ENCODE data around the gene DUSP19. TPM values are rescaled to one million over a fixed set of nuclear protein-coding genes. Genes with fewer than 3 reads are reported as not detected.

Gene DUSP19
- total RNA-seq, 1 experiment from 2014 or later, result 1.9 TPM

GRCh38 chr2:183063083-183063482 is 15.5 kb upstream of the DUSP19 start:
- no peak for DNase-seq (ENCODE audit: low read depth)

- no peak for DNase-seq (ENCODE audit: low read depth)
These were observed 10.0 kb upstream of the DUSP19 start for GRCh38 chr2:183068561-183068960.

GRCh38 chr2:183069174-183069573 is 9.4 kb upstream of the DUSP19 start:
- no peak for DNase-seq (ENCODE audit: low read depth)

- DNase-seq (ENCODE audit: low read depth), result peak; percentile 43
These were observed 7.4 kb upstream of the DUSP19 start for GRCh38 chr2:183070942-183071844.

- no peak for DNase-seq (ENCODE audit: low read depth)
These were observed 6.4 kb upstream of the DUSP19 start for GRCh38 chr2:183072177-183072576.

- no peak for DNase-seq (ENCODE audit: low read depth)
These were observed 434 bp upstream of the DUSP19 start for GRCh38 chr2:183078163-183078463.

GRCh38 chr2:183079139-183079775 is 710 bp downstream of the DUSP19 start:
- DNase-seq (ENCODE audit: low read depth), result no peak

- DNase-seq (ENCODE audit: low read depth), result no peak
These were observed 3.4 kb downstream of the DUSP19 start for GRCh38 chr2:183081911-183082310.

GRCh38 chr2:183088061-183088460 is 9.5 kb downstream of the DUSP19 start:
- DNase-seq (ENCODE audit: low read depth), result no peak

- DNase-seq (ENCODE audit: low read depth), result no peak
These were observed 10.8 kb downstream of the DUSP19 start for GRCh38 chr2:183089192-183089851.

GRCh38 chr2:183091318-183091953 is 12.9 kb downstream of the DUSP19 start:
- no peak for DNase-seq (ENCODE audit: low read depth)

GRCh38 chr2:183091954-183092345 is 13.4 kb downstream of the DUSP19 start:
- no peak for DNase-seq (ENCODE audit: low read depth)

GRCh38 chr2:183093857-183094657 is 15.5 kb downstream of the DUSP19 start:
- DNase-seq (ENCODE audit: low read depth), result no peak

- peak; percentile 37 for DNase-seq (ENCODE audit: low read depth)
These were observed 27.0 kb downstream of the DUSP19 start for GRCh38 chr2:183105402-183106134.

- DNase-seq (ENCODE audit: low read depth), result no peak
These were observed 34.0 kb downstream of the DUSP19 start for GRCh38 chr2:183112577-183112976.

- DNase-seq (ENCODE audit: low read depth), result no peak
These were observed 35.1 kb downstream of the DUSP19 start for GRCh38 chr2:183113630-183114029.

GRCh38 chr2:183117226-183117625 is 38.7 kb downstream of the DUSP19 start:
- no peak for DNase-seq (ENCODE audit: low read depth)

- no peak for DNase-seq (ENCODE audit: low read depth)
These were observed 44.8 kb downstream of the DUSP19 start for GRCh38 chr2:183123117-183123958.

- no peak for DNase-seq (ENCODE audit: low read depth)
These were observed 45.3 kb downstream of the DUSP19 start for GRCh38 chr2:183123959-183124221.

Measured in Daoy (cell line).